ENCODE results near the gene AGAP2.

The AGAP2 gene

DNA sequence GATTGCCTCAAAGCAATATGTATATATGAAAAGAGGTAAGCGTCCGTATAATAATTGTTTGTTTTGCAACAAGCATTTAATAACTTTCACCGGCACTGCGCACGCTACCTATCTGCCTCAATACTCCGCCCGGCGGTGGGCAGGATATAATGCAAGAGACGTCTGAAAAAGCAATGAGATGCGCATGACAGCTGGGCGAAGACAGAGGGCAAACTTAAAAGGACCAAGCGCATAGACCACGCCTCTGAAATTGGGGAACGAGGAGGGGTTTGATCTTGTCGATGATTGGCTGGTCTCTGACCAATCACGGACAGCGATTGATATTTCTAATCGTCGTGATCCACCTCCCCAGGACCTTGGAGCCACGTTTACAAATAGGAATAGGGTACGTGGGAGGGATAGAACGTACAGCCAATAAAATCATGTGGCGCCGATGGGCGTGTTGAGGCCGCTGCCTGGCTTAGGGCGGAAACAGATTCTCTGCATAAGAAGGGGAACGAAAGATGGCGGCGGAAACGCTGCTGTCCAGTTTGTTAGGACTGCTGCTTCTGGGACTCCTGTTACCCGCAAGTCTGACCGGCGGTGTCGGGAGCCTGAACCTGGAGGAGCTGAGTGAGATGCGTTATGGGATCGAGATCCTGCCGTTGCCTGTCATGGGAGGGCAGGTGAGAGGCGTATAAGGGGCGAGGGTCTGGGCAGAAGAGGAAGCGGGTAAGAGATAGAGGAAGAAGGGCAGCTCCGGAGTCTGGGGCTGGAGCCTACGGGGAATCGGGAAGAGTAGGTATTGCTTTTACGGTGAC lies 44.7 kb downstream of the AGAP2 start, which contains the start of gene OS9 (continued):
- TF ChIP-seq ZNF24 (tag by site-specific recombination; IDR thresholded peaks at IDR 0.05) (peak; percentile 44; the same call in 1 of the 2 replicates), TCF7L2 (IDR thresholded peaks at IDR 0.05; ENCODE audit: borderline replicate concordance, low read depth, low read length) (peak; percentile 61; the same call in 1 of the 2 replicates), SP3 (tag by site-specific recombination; IDR thresholded peaks at IDR 0.05) (peak; percentile 100)
- TF ChIP-seq, protein P1, sequence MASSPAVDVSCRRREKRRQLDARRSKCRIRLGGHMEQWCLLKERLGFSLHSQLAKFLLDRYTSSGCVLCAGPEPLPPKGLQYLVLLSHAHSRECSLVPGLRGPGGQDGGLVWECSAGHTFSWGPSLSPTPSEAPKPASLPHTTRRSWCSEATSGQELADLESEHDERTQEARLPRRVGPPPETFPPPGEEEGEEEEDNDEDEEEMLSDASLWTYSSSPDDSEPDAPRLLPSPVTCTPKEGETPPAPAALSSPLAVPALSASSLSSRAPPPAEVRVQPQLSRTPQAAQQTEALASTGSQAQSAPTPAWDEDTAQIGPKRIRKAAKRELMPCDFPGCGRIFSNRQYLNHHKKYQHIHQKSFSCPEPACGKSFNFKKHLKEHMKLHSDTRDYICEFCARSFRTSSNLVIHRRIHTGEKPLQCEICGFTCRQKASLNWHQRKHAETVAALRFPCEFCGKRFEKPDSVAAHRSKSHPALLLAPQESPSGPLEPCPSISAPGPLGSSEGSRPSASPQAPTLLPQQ (tag by site-specific recombination; IDR thresholded peaks at IDR 0.05), result peak; percentile 45; the same call in 1 of the 2 replicates

DNA sequence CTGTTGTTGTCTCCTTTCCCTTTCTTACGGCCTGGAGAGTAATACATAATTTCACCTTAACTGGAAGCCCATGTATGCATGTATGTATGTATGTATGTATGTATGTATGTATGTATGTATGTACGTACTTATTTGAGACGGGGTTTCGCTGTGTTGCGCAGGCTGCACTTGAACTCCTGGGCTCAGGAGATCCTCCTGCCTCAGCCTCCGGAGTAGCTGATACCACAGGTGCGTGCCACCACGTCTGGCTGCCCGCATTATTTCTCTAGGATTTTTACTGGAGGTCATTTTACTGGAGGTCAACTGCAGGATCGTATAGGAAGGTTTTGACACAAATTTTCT lies 45.3 kb downstream of the AGAP2 start:
- H3K4me3 ChIP-seq (ENCODE audit: low read depth, low read length), result peak overlapping the region; percentile 2; the same call in 1 of the 2 replicates
- CTCF ChIA-PET, result interaction anchor here (0.6 to 2.5 kb wide), 10 partner anchors 10 to 1380 kb away, joined by 3 to 12 read pairs (median 5); no protein-coding TSS in a partner anchor
- H3K4me1 ChIP-seq (ENCODE audit: control insufficient read depth, insufficient read depth, low read length), result peaks cover 3% of the 10 kb centered on the region; the same call in 1 of the 2 replicates
- H3K27ac ChIP-seq (ENCODE audit: extremely low read depth, low read depth, low read length), result no peak overlapping the region
- POLR2A ChIA-PET, result interaction anchor here (0.5 kb wide), 1 partner anchor 263 kb away, joined by 5 read pairs; the partner anchor contains the start of gene R3HDM2
- H3K9me3 ChIP-seq (ENCODE audit: control insufficient read depth, insufficient read depth, low read depth, low read length), result no peaks in the 10 kb centered on the region
- H3K36me3 ChIP-seq (ENCODE audit: control insufficient read depth in 2 of 2, insufficient read depth in 1 of 2, low read length in 2 of 2), result peaks cover 5 to 25% of the 10 kb centered on the region in 2 experiments; a peak in 2 of 3 replicates
- TF ChIP-seq SCRT1 (tag by site-specific recombination; IDR thresholded peaks at IDR 0.05; ENCODE audit: borderline replicate concordance), result peak; percentile 58; the same call in 1 of the 2 replicates
- TF ChIP-seq ZNF529 (tag by site-specific recombination; IDR thresholded peaks at IDR 0.05; ENCODE audit: insufficient replicate concordance), result no peak
- TF ChIP-seq ZNF350 (tag by site-specific recombination; IDR thresholded peaks at IDR 0.05), result no peak
- no peak for TF ChIP-seq ZNF561 (tag by site-specific recombination; IDR thresholded peaks at IDR 0.05; ENCODE audit: borderline replicate concordance)
- TF ChIP-seq, protein P2, sequence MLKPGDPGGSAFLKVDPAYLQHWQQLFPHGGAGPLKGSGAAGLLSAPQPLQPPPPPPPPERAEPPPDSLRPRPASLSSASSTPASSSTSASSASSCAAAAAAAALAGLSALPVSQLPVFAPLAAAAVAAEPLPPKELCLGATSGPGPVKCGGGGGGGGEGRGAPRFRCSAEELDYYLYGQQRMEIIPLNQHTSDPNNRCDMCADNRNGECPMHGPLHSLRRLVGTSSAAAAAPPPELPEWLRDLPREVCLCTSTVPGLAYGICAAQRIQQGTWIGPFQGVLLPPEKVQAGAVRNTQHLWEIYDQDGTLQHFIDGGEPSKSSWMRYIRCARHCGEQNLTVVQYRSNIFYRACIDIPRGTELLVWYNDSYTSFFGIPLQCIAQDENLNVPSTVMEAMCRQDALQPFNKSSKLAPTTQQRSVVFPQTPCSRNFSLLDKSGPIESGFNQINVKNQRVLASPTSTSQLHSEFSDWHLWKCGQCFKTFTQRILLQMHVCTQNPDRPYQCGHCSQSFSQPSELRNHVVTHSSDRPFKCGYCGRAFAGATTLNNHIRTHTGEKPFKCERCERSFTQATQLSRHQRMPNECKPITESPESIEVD (tag by site-specific recombination; IDR thresholded peaks at IDR 0.05), result no peak
- no peak for TF ChIP-seq SP7 (tag by site-specific recombination; IDR thresholded peaks at IDR 0.05)
- peak; percentile 65; the same call in 1 of the 2 replicates for TF ChIP-seq ZNF394 (tag by site-specific recombination; IDR thresholded peaks at IDR 0.05; ENCODE audit: borderline replicate concordance)
- TF ChIP-seq EGR2 (tag by site-specific recombination; IDR thresholded peaks at IDR 0.05; ENCODE audit: low read depth), result no peak
- TF ChIP-seq ZFP41 (tag by site-specific recombination; IDR thresholded peaks at IDR 0.05; ENCODE audit: borderline replicate concordance), result no peak
- no peak for TF ChIP-seq ZNF133 (tag by site-specific recombination; IDR thresholded peaks at IDR 0.05)
- TF ChIP-seq ZNF610 (tag by site-specific recombination; IDR thresholded peaks at IDR 0.05; ENCODE audit: borderline replicate concordance), result no peak
- TF ChIP-seq, protein P3, sequence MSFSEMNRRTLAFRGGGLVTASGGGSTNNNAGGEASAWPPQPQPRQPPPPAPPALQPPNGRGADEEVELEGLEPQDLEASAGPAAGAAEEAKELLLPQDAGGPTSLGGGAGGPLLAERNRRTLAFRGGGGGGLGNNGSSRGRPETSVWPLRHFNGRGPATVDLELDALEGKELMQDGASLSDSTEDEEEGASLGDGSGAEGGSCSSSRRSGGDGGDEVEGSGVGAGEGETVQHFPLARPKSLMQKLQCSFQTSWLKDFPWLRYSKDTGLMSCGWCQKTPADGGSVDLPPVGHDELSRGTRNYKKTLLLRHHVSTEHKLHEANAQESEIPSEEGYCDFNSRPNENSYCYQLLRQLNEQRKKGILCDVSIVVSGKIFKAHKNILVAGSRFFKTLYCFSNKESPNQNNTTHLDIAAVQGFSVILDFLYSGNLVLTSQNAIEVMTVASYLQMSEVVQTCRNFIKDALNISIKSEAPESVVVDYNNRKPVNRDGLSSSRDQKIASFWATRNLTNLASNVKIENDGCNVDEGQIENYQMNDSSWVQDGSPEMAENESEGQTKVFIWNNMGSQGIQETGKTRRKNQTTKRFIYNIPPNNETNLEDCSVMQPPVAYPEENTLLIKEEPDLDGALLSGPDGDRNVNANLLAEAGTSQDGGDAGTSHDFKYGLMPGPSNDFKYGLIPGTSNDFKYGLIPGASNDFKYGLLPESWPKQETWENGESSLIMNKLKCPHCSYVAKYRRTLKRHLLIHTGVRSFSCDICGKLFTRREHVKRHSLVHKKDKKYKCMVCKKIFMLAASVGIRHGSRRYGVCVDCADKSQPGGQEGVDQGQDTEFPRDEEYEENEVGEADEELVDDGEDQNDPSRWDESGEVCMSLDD (tag by site-specific recombination; IDR thresholded peaks at IDR 0.05), result no peak
- TF ChIP-seq, protein P4, sequence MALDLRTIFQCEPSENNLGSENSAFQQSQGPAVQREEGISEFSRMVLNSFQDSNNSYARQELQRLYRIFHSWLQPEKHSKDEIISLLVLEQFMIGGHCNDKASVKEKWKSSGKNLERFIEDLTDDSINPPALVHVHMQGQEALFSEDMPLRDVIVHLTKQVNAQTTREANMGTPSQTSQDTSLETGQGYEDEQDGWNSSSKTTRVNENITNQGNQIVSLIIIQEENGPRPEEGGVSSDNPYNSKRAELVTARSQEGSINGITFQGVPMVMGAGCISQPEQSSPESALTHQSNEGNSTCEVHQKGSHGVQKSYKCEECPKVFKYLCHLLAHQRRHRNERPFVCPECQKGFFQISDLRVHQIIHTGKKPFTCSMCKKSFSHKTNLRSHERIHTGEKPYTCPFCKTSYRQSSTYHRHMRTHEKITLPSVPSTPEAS (tag by site-specific recombination; IDR thresholded peaks at IDR 0.05), result no peak
- no peak for TF ChIP-seq ZNF701 (tag by site-specific recombination; IDR thresholded peaks at IDR 0.05)
- TF ChIP-seq ZNF366 (tag by site-specific recombination; conservative IDR thresholded peaks at IDR 0.05), result no peak
- TF ChIP-seq ZBTB8A (tag by site-specific recombination; IDR thresholded peaks at IDR 0.05), result no peak
- TF ChIP-seq, protein P5, sequence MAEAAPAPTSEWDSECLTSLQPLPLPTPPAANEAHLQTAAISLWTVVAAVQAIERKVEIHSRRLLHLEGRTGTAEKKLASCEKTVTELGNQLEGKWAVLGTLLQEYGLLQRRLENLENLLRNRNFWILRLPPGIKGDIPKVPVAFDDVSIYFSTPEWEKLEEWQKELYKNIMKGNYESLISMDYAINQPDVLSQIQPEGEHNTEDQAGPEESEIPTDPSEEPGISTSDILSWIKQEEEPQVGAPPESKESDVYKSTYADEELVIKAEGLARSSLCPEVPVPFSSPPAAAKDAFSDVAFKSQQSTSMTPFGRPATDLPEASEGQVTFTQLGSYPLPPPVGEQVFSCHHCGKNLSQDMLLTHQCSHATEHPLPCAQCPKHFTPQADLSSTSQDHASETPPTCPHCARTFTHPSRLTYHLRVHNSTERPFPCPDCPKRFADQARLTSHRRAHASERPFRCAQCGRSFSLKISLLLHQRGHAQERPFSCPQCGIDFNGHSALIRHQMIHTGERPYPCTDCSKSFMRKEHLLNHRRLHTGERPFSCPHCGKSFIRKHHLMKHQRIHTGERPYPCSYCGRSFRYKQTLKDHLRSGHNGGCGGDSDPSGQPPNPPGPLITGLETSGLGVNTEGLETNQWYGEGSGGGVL (tag by site-specific recombination; IDR thresholded peaks at IDR 0.05), result no peak
- TF ChIP-seq, protein P6, sequence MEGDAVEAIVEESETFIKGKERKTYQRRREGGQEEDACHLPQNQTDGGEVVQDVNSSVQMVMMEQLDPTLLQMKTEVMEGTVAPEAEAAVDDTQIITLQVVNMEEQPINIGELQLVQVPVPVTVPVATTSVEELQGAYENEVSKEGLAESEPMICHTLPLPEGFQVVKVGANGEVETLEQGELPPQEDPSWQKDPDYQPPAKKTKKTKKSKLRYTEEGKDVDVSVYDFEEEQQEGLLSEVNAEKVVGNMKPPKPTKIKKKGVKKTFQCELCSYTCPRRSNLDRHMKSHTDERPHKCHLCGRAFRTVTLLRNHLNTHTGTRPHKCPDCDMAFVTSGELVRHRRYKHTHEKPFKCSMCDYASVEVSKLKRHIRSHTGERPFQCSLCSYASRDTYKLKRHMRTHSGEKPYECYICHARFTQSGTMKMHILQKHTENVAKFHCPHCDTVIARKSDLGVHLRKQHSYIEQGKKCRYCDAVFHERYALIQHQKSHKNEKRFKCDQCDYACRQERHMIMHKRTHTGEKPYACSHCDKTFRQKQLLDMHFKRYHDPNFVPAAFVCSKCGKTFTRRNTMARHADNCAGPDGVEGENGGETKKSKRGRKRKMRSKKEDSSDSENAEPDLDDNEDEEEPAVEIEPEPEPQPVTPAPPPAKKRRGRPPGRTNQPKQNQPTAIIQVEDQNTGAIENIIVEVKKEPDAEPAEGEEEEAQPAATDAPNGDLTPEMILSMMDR (tag by site-specific recombination; IDR thresholded peaks at IDR 0.05), result no peak
- TF ChIP-seq ZNF791 (tag by site-specific recombination; IDR thresholded peaks at IDR 0.05), result no peak
- 0 out of 2 replicates have a peak, but pooled peaks have one; percentile 44 for TF ChIP-seq ZNF324 (tag by site-specific recombination; IDR thresholded peaks at IDR 0.05)
